ENCODE results near the gene RNASE13. TPM values are rescaled to one million over a fixed set of nuclear protein-coding genes. Genes with fewer than 3 reads are reported as not detected.

RNASE13 gene
- total RNA-seq, 4 donors from 2014 or later: not detected

GRCh38 chr14:21068521-21069387 is 34.1 kb upstream of the RNASE13 start:
- Histone ChIP-seq H3K27ac (peak overlapping the region; percentile 81 to 97 (median 94)), H3K9me3 (no peaks in the 10 kb centered on the region), H3K4me3 (peak overlapping the region; percentile 54 to 88 (median 74)), H3K36me3 (peaks cover 0 to under 1% (median 0%) of the 10 kb centered on the region in 3 donors), H3K4me1 (peaks cover 0 to 43% (median 28%) of the 10 kb centered on the region in 4 donors), H3K27me3 (no peaks in the 10 kb centered on the region)
- 1 to 2% methylated on average over 38 to 45 of the region's 45 CpGs for WGBS, 2 donors
- peak in 1 of 2 donors; percentile 63 for DNase-seq (ENCODE audit: low spot score in 2 of 2)
- no peak for TF ChIP-seq POLR2A (IDR thresholded peaks at IDR 0.05)
- peak in 1 of 2 donors; percentile 11 for TF ChIP-seq EP300 (IDR thresholded peaks at IDR 0.05)
- peak; percentile 53 to 91 (median 69) for TF ChIP-seq CTCF (IDR thresholded peaks at IDR 0.05)

GRCh38 chr14:21066882-21067502 is 32.4 kb upstream of the RNASE13 start:
- 75 to 80% methylated on average over 7 of the region's 7 CpGs for whole genome bisulfite sequencing, 2 donors
- H3K4me1 ChIP-seq: peaks cover 0 to 38% (median 19%) of the 10 kb centered on the region in 4 donors
- no peak overlapping the region for H3K4me3 ChIP-seq
- H3K36me3 ChIP-seq: no peaks in the 10 kb centered on the region
- no peaks in the 10 kb centered on the region for H3K9me3 ChIP-seq
- H3K27ac ChIP-seq: peak overlapping the region in 1 of 4 donors; percentile 30
- no peak for DNase-seq (ENCODE audit: low spot score in 2 of 2)
- TF ChIP-seq CTCF (IDR thresholded peaks at IDR 0.05): no peak
- no peak for TF ChIP-seq EP300 (IDR thresholded peaks at IDR 0.05)
- TF ChIP-seq POLR2A (IDR thresholded peaks at IDR 0.05): no peak
- no peaks in the 10 kb centered on the region for H3K27me3 ChIP-seq

- no peak for TF ChIP-seq CTCF (IDR thresholded peaks at IDR 0.05)
- TF ChIP-seq POLR2A (IDR thresholded peaks at IDR 0.05): no peak
- no peak for TF ChIP-seq EP300 (IDR thresholded peaks at IDR 0.05)
- 39 to 42% methylated on average over 3 of the region's 3 CpGs for WGBS, 2 donors
Observed at GRCh38 chr14:21063479-21063878, 28.9 kb upstream of the RNASE13 start.

GRCh38 chr14:21061347-21061668 is 26.7 kb upstream of the RNASE13 start:
- Histone ChIP-seq H3K36me3 (no peaks in the 10 kb centered on the region), H3K27me3 (no peaks in the 10 kb centered on the region), H3K4me1 (peaks cover 0 to 62% (median 6%) of the 10 kb centered on the region in 4 donors), H3K27ac (peak overlapping the region in 3 of 4 donors; percentile 21 to 81 (median 52)), H3K9me3 (no peaks in the 10 kb centered on the region), H3K4me3 (no peak overlapping the region)
- WGBS, 2 donors: 48 to 52% methylated on average over 3 of the region's 3 CpGs
- TF ChIP-seq EP300 (IDR thresholded peaks at IDR 0.05) (no peak), CTCF (IDR thresholded peaks at IDR 0.05) (no peak), POLR2A (IDR thresholded peaks at IDR 0.05) (no peak)
- no peak for DNase-seq (ENCODE audit: low spot score in 2 of 2)

More at GRCh38 chr14:21063479-21063878, 28.9 kb upstream of the RNASE13 start:
- no peaks in the 10 kb centered on the region for H3K27me3 ChIP-seq
- H3K27ac ChIP-seq: peak overlapping the region in 2 of 4 donors; percentile 18 to 52
- no peak overlapping the region for H3K4me3 ChIP-seq
- H3K36me3 ChIP-seq: no peaks in the 10 kb centered on the region
- peak in 1 of 2 donors; percentile 23 for DNase-seq (ENCODE audit: low spot score in 2 of 2)
- H3K9me3 ChIP-seq: no peaks in the 10 kb centered on the region
- peaks cover 0 to 49% (median 5%) of the 10 kb centered on the region in 4 donors for H3K4me1 ChIP-seq
